K562 (cell line): Measurements from ENCODE around the gene ARAP1. TPM values are rescaled to one million over a fixed set of nuclear protein-coding genes. Genes with fewer than 3 reads are reported as not detected.
A peak's percentile ranks its signal among the peaks of the same experiment; 100 is the strongest.

ENCODE experiments used
- ATAC-seq: fragments of 200-7000 bp; cut with Tn5 transposase; 3 replicates; pipeline ENCODE4 v1.9.1; 2020; ENCODE audit warnings: moderate library complexity
- BruUV-seq: library from RNA; stranded (reverse); fragments of 400-500 nt; replicated peaks from 2 replicates; lab custom pipeline; 2021; lab: Mats Ljungman, UMichigan
- CTCF ChIA-PET: fragments of 300-600 bp; formaldehyde crosslinking; extraction: SDS; loops from one replicate; lab custom pipeline; 2021; ENCODE audit warnings: low intra/inter-chr PET ratio; lab: Yijun Ruan, JAX
- POLR2A ChIA-PET: fragments of 300-600, 350-650 bp; sonication (Branson Sonifier 250); formaldehyde crosslinking; extraction: SDS; loops from one replicate; lab custom pipeline; 2021; ENCODE audit warnings: antibody characterized with exemption, inconsistent platforms; lab: Yijun Ruan, JAX
- DNase-seq, 4 experiments: peaks; one replicate each; pipeline versions ENCODE4 v3.0.0 to v3.0.0-alpha.2; 2011 to 2018; ENCODE audit warnings: low spot score in 3 of 4, mixed read lengths in 3 of 4; ENCODE audit errors: extremely low read depth in 1 of 4
- FAIRE-seq: peaks from 2 replicates; lab custom pipeline; 2011; peaks lifted over from hg19 to GRCh38; lab: Jason Lieb, UNC
- H2AFZ ChIP-seq: 2 replicates; pipeline ENCODE4 v1.6.0; 2011; ENCODE audit warnings: low read depth, low read length, control low read depth, inconsistent platforms
- H3K27ac ChIP-seq: fragments of 200-600 bp; 3 replicates; pipeline ENCODE4 v1.8.0; 2011; ENCODE audit warnings: low read depth, mild to moderate bottlenecking, control low read depth, inconsistent platforms, low read length, moderate library complexity, mixed read lengths; ENCODE audit errors: extremely low read depth
- H3K27me3 ChIP-seq, 2 experiments: fragments of 300-600 bp in 1 of 2; 2 replicates in 1 of 2; 3 replicates in 1 of 2; pipeline versions ENCODE4 v1.6.0 to v1.8.0; 2011; ENCODE audit warnings: inconsistent platforms in 2 of 2, low read length in 2 of 2, mild to moderate bottlenecking in 1 of 2, mixed read lengths in 1 of 2, moderate library complexity in 1 of 2; ENCODE audit not compliant: control insufficient read depth in 2 of 2, insufficient read depth in 2 of 2
- H3K36me3 ChIP-seq: fragments of 300-600 bp; 3 replicates; pipeline ENCODE4 v1.8.0; 2011; ENCODE audit warnings: mild to moderate bottlenecking, low read length, inconsistent platforms; ENCODE audit not compliant: control insufficient read depth, insufficient read depth
- H3K4me1 ChIP-seq, 2 experiments: fragments of 200-600 bp in 1 of 2; replicated peaks in 1 of 2; 2 replicates in 1 of 2; 3 replicates in 1 of 2; pipeline versions ENCODE4 v1.5.1 to v1.8.0; 2011; ENCODE audit warnings: inconsistent platforms in 2 of 2, low read length in 2 of 2, mild to moderate bottlenecking in 1 of 2, mixed read lengths in 1 of 2, moderate library complexity in 1 of 2; ENCODE audit not compliant: control insufficient read depth in 2 of 2, insufficient read depth in 2 of 2
- H3K4me2 ChIP-seq: 2 replicates; pipeline ENCODE4 v1.6.1; 2011; ENCODE audit warnings: low read length, control low read depth, inconsistent platforms, mixed read lengths; ENCODE audit not compliant: insufficient read depth
- H3K4me3 ChIP-seq: fragments of 200-600 bp; sonication (generic), shearing (Covaris generic); 2 replicates; pipeline ENCODE4 v1.5.1; 2016; ENCODE audit warnings: control low read depth, inconsistent platforms
- H3K79me2 ChIP-seq: fragments of 200-600 bp; 3 replicates; pipeline ENCODE4 v1.8.0; 2011; ENCODE audit warnings: low read length, inconsistent platforms; ENCODE audit not compliant: control insufficient read depth, insufficient read depth
- H3K9ac ChIP-seq, 2 experiments: 2 replicates each; pipeline versions ENCODE4 v1.6.0 to v1.6.1; 2011; ENCODE audit warnings: low read depth in 2 of 2, low read length in 2 of 2, control low read depth in 1 of 2, inconsistent platforms in 1 of 2, mild to moderate bottlenecking in 1 of 2, mixed read lengths in 1 of 2; ENCODE audit not compliant: insufficient read depth in 1 of 2
- H3K9me1 ChIP-seq: one replicate; pipeline ENCODE4 v1.6.0; 2011; ENCODE audit warnings: inconsistent platforms, mild to moderate bottlenecking, low read length, moderate library complexity; ENCODE audit not compliant: control insufficient read depth, insufficient read depth
- H3K9me3 ChIP-seq: replicated peaks from 2 replicates; pipeline ENCODE4 v1.5.1; 2011; ENCODE audit warnings: low read depth, low read length, inconsistent platforms; ENCODE audit not compliant: control insufficient read depth, insufficient read depth
- H4K20me1 ChIP-seq: replicated peaks from 2 replicates; pipeline ENCODE4 v1.6.1; 2011; ENCODE audit warnings: low read length, inconsistent platforms, mixed read lengths; ENCODE audit not compliant: control insufficient read depth, insufficient read depth
- EGR1 ChIP-seq: fragments of 450-650 bp; conservative IDR thresholded peaks from 2 replicates; pipeline ENCODE4 v1.6.1; 2017; ENCODE audit warnings: mild to moderate bottlenecking
- NONO ChIP-seq, 2 experiments: fragments of 200-400 bp in 1 of 2; fragments of 450-650 bp in 1 of 2; formaldehyde crosslinking in 1 of 2; IDR thresholded peaks; 2 replicates each; pipeline ENCODE4 v1.6.1; 2017; ENCODE audit warnings: low read depth in 2 of 2, mild to moderate bottlenecking in 2 of 2, moderate library complexity in 2 of 2, low read length in 1 of 2
- PHF21A ChIP-seq: fragments of 450-650 bp; IDR thresholded peaks from 2 replicates; pipeline ENCODE4 v1.6.1; 2017; ENCODE audit warnings: low read depth, borderline replicate concordance
- RFX5 ChIP-seq: IDR thresholded peaks from 2 replicates; pipeline ENCODE4 v1.6.1; 2011; ENCODE audit warnings: low read depth, mild to moderate bottlenecking, improper control_type of control experiment, low read length
- ZBTB9 ChIP-seq: fragments of 450-650 bp; formaldehyde crosslinking; IDR thresholded peaks from 2 replicates; pipeline ENCODE4 v1.4.0; 2020; ENCODE audit warnings: mild to moderate bottlenecking, moderate library complexity
- ZNF24 ChIP-seq: fragments of 450-650 bp; IDR thresholded peaks from 2 replicates; pipeline ENCODE4 v1.6.1; 2016
- WGBS: fragments of 100-300 bp; shearing (Covaris generic); methylation state at CpG from one replicate; pipeline ENCODE4 v1.1.6; 2016; ENCODE audit warnings: low coverage, mixed read lengths; ENCODE audit not compliant: insufficient coverage; ENCODE audit errors: missing lambda C conversion rate; 5-methylcytosine and 5-hydroxymethylcytosine counted together
- in situ Hi-C: fragments of 300-500 bp; cut with MboI; formaldehyde crosslinking; loops from 4 replicates; pipeline ENCODE4 v1.15.0; 2018; ENCODE audit warnings: inconsistent platforms, mixed read lengths
- intact Hi-C: fragments of 100-400 bp; cut with micrococcal nuclease; formaldehyde crosslinking; loops from 2 replicates; pipeline ENCODE4 v1.14.2; 2022
- polyA plus RNA-seq, 8 experiments: library from polyadenylated mRNA; depleted of rRNA in 4 of 8; stranded (reverse) in 5 of 8; unstranded in 3 of 8; fragments of >200 nt; fragmentation: Nextera tagmentation in 2 of 8; fragmentation: Illumina TruSeq in 1 of 8; extraction: Ambion mirVana in 2 of 8; extraction: Trizol in 1 of 8; gene quantifications; 2 replicates each; pipeline versions ENCODE4 v1.2.1 to v1.2.3, GENCODE V29; 2011 to 2014; ENCODE audit warnings: inconsistent platforms in 1 of 8, missing spikeins in 1 of 8
- total RNA-seq, 7 experiments: library from RNA; depleted of rRNA in 6 of 7; stranded (reverse); fragments of >200 nt in 6 of 7; fragmentation: Illumina TruSeq in 2 of 7; extraction: Trizol in 2 of 7; gene quantifications; 2 replicates each; pipeline versions ENCODE4 v1.2.1 to v1.2.3, GENCODE V29; 2011 to 2021; ENCODE audit warnings: low replicate concordance in 1 of 7

The ARAP1 gene
- total and polyA plus RNA-seq, 9 of the 15 experiments (the other 6 are each of a cell fraction or from before 2014, with no cell fraction given): 0.23 to 67.0 (median 24.6) TPM

GRCh38 chr11:72799441-72799840, 47.2 kb upstream of the ARAP1 start:
- H3K36me3 ChIP-seq: no peaks in the 10 kb centered on the region
- H3K79me2 ChIP-seq: no peaks in the 10 kb centered on the region
- no TSS peak for BruUV-seq
- no peak overlapping the region for H3K4me3 ChIP-seq
- in situ Hi-C loops: no loop called here
- no peak for ATAC-seq
- CTCF ChIA-PET: no interaction called here
- TF ChIP-seq RFX5 (peak; percentile 83), NONO (IDR thresholded peaks at IDR 0.05; ENCODE audit: low read depth in 2 of 2, low read length in 1 of 2) (no peak)
- H3K9me3 ChIP-seq: no peaks in the 10 kb centered on the region
- H3K27ac ChIP-seq: no peak overlapping the region
- no peaks in the 10 kb centered on the region for H3K9me1 ChIP-seq
- H3K4me2 ChIP-seq: no peak overlapping the region
- H3K27me3 ChIP-seq: no peaks in the 10 kb centered on the region
- H3K9ac ChIP-seq: no peak overlapping the region
- no peak overlapping the region for H2AFZ ChIP-seq
- DNase-seq: no peak
- POLR2A ChIA-PET: no interaction called here
- WGBS: 47% methylated on average over 3 of the region's 4 CpGs
- H3K4me1 ChIP-seq: peaks cover 3 to 8% of the 10 kb centered on the region in 2 experiments; a peak in 4 of 5 replicates
- H4K20me1 ChIP-seq: no peaks in the 10 kb centered on the region
- FAIRE-seq: no peak
- intact Hi-C loops: no loop called here

- Histone ChIP-seq H3K36me3 (no peaks in the 10 kb centered on the region), H3K9me3 (no peaks in the 10 kb centered on the region), H2AFZ (peak overlapping the region; percentile 73), H3K27ac (no peak overlapping the region), H3K27me3 (no peaks in the 10 kb centered on the region), H3K9ac (no peak overlapping the region), H3K9me1 (no peaks in the 10 kb centered on the region), H3K4me3 (no peak overlapping the region), H4K20me1 (no peaks in the 10 kb centered on the region), H3K4me1 (peaks cover 11 to 14% of the 10 kb centered on the region in 2 experiments; a peak in 4 of 5 replicates), H3K4me2 (no peak overlapping the region; the same call in 1 of the 2 replicates), H3K79me2 (no peaks in the 10 kb centered on the region)
- in situ Hi-C loops: no loop called here
- 45% methylated on average over 4 of the region's 4 CpGs for WGBS
- intact Hi-C loops: no loop called here
- TF ChIP-seq ZNF24: no peak
- 0 out of 2 replicates have a peak, but pooled peaks have one; percentile 14 for TF ChIP-seq EGR1
- TF ChIP-seq PHF21A: peak; percentile 30; the same call in 1 of the 2 replicates
- TF ChIP-seq ZBTB9 (CRISPR knock-in tag): no peak
- ChIA-PET POLR2A (interaction anchor here (0.7 to 0.8 kb wide), 3 partner anchors 16 to 23 kb away, joined by 3 read pairs; partner anchors contain the start of gene ATG16L2), CTCF (interaction anchor here (0.7 kb wide), 1 partner anchor 73 kb away, joined by 3 read pairs; no protein-coding TSS in a partner anchor)
- FAIRE-seq: no peak
- no TSS peak for BruUV-seq
- DNase-seq: no peak
- no peak for ATAC-seq
Measured at GRCh38 chr11:72798361-72798760, 46.2 kb upstream of the ARAP1 start.
